Prostate gland (tissue), 2 donors: ENCODE results near the gene CORO2B. TPM values are rescaled to one million over a fixed set of nuclear protein-coding genes. Genes with fewer than 3 reads are reported as not detected.

Experiments used
- DNase-seq: peaks from one replicate; pipeline ENCODE4 v3.0.0-alpha.2; 2019; ENCODE audit warnings: low spot score
- H3K27ac ChIP-seq, 2 donors: fragments of 200-600 bp; sonication (generic); 2 replicates each; pipeline ENCODE4 v1.5.1; 2017 to 2019
- H3K27me3 ChIP-seq: fragments of 200-600 bp; sonication (generic); replicated peaks from 2 replicates; pipeline ENCODE4 v1.5.1; 2019; ENCODE audit not compliant: insufficient read depth
- H3K36me3 ChIP-seq, 2 donors: fragments of 200-600 bp; sonication (generic); 1 replicate in 1 of 2; 2 replicates in 1 of 2; pipeline versions ENCODE4 v1.5.1 to v1.8.1; 2017 to 2019
- H3K4me1 ChIP-seq: fragments of 200-600 bp; sonication (generic); replicated peaks from 2 replicates; pipeline ENCODE4 v1.5.1; 2019
- H3K4me3 ChIP-seq, 2 donors: fragments of 200-600 bp; sonication (generic); 2 replicates each; pipeline ENCODE4 v1.5.1; 2017 to 2019
- H3K9me3 ChIP-seq: fragments of 200-600 bp; sonication (generic); 2 replicates; pipeline ENCODE4 v1.5.1; 2017
- CTCF ChIP-seq, 4 experiments: fragments of 200-600 bp in 2 of 4; fragments of 450-650 bp in 2 of 4; sonication (generic) in 2 of 4; IDR thresholded peaks; 1 replicate in 3 of 4; 2 replicates in 1 of 4; pipeline ENCODE4 v1.5.1; 2016 to 2019; ENCODE audit warnings: antibody characterized with exemption in 4 of 4, mild to moderate bottlenecking in 2 of 4, moderate library complexity in 2 of 4
- POLR2A ChIP-seq: fragments of 450-650 bp; IDR thresholded peaks from one replicate; pipeline ENCODE4 v1.6.1; 2016; ENCODE audit warnings: antibody characterized with exemption, mild to moderate bottlenecking
- POLR2AphosphoS5 ChIP-seq: sonication (generic); formaldehyde crosslinking; IDR thresholded peaks from one replicate; pipeline ENCODE4 v1.6.1; 2017; ENCODE audit warnings: antibody characterized with exemption
- WGBS: methylation state at CpG from one replicate; pipeline ENCODE4 v1.1.5; 2018; 5-methylcytosine and 5-hydroxymethylcytosine counted together
- intact Hi-C: fragments of 100-400 bp; cut with DNase I; formaldehyde crosslinking; loops from one replicate; pipeline ENCODE4 v1.14.2; 2022
- total RNA-seq, 2 donors: library from RNA; depleted of rRNA; stranded (reverse); fragments of >200 nt; gene quantifications; one replicate each; pipeline ENCODE4 v1.1.0, GENCODE V29; 2016

CORO2B gene
- total RNA-seq, 2 donors from 2014 or later: 0.50 to 1.4 TPM

DNA sequence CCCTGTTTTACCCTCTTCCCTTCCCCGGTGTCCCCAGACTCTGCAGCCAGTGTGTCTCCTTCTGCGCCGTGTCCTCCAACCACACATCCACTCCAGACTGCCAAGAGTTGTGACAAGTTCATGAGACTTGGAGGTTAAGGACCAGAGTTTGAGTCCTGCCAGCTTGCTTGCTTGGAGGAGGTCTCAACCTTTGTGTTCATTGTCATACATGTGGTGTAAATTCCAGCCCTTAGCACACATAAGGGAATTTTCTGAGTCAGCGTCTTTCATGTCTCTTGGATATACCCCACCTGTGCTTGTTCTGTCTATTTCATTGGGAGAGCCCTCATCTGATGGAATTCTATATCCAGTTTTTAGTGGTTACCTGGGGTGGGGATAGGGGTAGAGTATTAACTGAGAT lies 13.3 kb downstream of the CORO2B start:
- Histone ChIP-seq H3K4me3 (no peak overlapping the region), H3K27me3 (no peaks in the 10 kb centered on the region), H3K36me3 (no peaks in the 10 kb centered on the region), H3K27ac (no peak overlapping the region), H3K9me3 (no peaks in the 10 kb centered on the region), H3K4me1 (no peaks in the 10 kb centered on the region)
- TF ChIP-seq POLR2A (no peak), CTCF (IDR thresholded peaks at IDR 0.05) (no peak), POLR2AphosphoS5 (no peak)
- no peak for DNase-seq
- intact Hi-C loops: no loop called here
- 90% methylated on average over 4 of the region's 4 CpGs for WGBS

DNA sequence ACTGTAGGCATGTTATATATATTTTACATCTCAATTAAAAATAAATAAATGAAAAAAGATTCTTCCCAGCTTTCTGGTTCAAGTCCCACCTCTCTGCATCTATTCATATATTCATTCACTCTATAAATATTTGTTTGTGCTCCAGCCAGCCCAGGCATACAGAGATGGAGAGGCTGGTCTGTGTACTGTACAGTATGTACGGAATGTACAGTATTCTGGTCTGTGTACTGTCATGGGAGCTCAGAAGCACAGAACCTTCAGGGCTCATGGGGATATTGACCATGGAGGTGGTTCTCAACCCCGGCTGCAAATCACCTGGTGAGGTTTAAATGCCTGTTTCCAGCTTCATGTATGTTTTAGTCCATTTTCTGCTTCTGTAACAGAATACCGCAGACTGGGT lies 13.8 kb downstream of the CORO2B start:
- Histone ChIP-seq H3K36me3 (no peaks in the 10 kb centered on the region), H3K27me3 (no peaks in the 10 kb centered on the region), H3K4me1 (no peaks in the 10 kb centered on the region), H3K27ac (no peak overlapping the region), H3K4me3 (no peak overlapping the region), H3K9me3 (no peaks in the 10 kb centered on the region)
- intact Hi-C loops: no loop called here
- WGBS: 93% methylated on average over 3 of the region's 3 CpGs
- TF ChIP-seq CTCF (IDR thresholded peaks at IDR 0.05): no peak
- no peak for TF ChIP-seq POLR2A
- no peak for TF ChIP-seq POLR2AphosphoS5
- DNase-seq: no peak

DNA sequence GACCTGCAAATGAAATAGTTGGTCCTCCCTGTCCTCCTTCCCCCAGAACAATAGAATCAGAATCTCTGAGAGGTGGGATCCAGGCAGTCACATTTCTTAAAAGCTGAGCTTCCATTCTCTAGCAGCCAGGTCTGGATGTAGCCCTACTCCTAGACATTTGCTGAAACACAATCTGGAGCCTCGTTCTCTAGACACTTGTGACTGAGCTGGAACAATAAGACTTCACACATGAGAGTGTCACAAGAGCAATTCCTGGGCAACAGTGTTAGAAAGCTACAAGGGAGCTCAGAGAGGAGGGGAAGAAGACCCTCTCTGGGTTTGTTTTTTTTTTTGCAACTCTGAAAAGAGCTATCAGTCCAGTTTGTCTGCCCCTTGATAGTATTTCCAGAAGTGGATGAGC lies 14.5 kb downstream of the CORO2B start:
- WGBS: 87% methylated on average over 1 of the region's 1 CpG
- no peak for DNase-seq
- H3K27me3 ChIP-seq: no peaks in the 10 kb centered on the region
- H3K4me1 ChIP-seq: no peaks in the 10 kb centered on the region
- intact Hi-C loops: no loop called here
- H3K4me3 ChIP-seq: no peak overlapping the region
- no peaks in the 10 kb centered on the region for H3K9me3 ChIP-seq
- TF ChIP-seq CTCF (IDR thresholded peaks at IDR 0.05): no peak
- TF ChIP-seq POLR2AphosphoS5: no peak
- TF ChIP-seq POLR2A: no peak
- no peaks in the 10 kb centered on the region for H3K36me3 ChIP-seq
- H3K27ac ChIP-seq: no peak overlapping the region

DNA sequence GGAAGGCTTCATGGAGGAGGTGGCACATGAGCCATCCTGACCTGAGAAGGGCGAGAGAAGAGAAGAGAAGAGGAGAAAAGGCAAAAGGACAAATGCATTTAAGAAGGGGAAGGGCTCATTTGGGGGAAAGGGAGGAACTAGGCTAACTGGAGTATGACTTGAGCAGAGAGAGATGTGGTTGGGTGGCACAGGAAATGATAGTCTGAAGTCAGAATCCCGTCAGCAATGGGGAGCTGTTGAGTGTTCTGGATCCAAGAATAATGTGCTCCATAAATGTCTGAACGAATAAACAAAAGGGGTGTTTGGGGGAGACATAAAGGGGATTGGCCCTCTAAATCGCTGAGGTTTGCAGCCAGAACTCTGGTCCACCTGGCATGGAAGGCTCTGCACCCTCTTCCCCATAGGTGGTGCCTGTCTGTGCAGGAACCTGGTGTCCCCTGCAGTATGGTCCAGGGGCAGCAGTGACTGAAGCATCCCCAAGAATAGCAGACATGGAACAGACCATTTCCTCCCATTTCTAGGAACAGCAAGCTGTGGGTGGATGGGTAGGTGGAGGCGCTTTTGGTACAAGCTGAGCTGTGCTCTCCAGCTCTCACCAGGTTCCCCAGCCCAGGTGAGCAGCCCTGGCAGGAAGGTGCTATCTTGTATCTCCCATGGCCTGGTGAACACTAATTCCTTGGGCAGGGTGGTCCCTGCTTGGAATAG lies 15.2 kb downstream of the CORO2B start:
- Histone ChIP-seq H3K27ac (no peak overlapping the region), H3K4me1 (no peaks in the 10 kb centered on the region), H3K9me3 (no peaks in the 10 kb centered on the region), H3K36me3 (no peaks in the 10 kb centered on the region), H3K27me3 (no peaks in the 10 kb centered on the region), H3K4me3 (no peak overlapping the region)
- TF ChIP-seq CTCF (IDR thresholded peaks at IDR 0.05) (no peak), POLR2A (no peak), POLR2AphosphoS5 (no peak)
- intact Hi-C loops: no loop called here
- DNase-seq: no peak
- 72% methylated on average over 5 of the region's 5 CpGs for WGBS

- Histone ChIP-seq H3K36me3 (no peaks in the 10 kb centered on the region), H3K4me1 (no peaks in the 10 kb centered on the region), H3K4me3 (no peak overlapping the region), H3K27ac (no peak overlapping the region), H3K27me3 (no peaks in the 10 kb centered on the region), H3K9me3 (no peaks in the 10 kb centered on the region)
- intact Hi-C loops: no loop called here
- no peak for DNase-seq
- 63% methylated on average over 6 of the region's 6 CpGs for WGBS
- TF ChIP-seq POLR2A: no peak
- TF ChIP-seq POLR2AphosphoS5: no peak
- no peak for TF ChIP-seq CTCF (IDR thresholded peaks at IDR 0.05)
These were observed 15.9 kb downstream of the CORO2B start for GRCh38 chr15:68594533-68595259.
